Stimulated activated CD8-positive, alpha-beta memory T cell treated with anti-CD3 and anti-CD28 coated beads, Interleukin-4, amount 100 ng/mL, for 4 hours (primary cell): ENCODE measurements around the gene GRAMD4.
"Not testable (repeated sequence)": the region's sequence is repeated elsewhere in the genome, so short reads cannot be mapped to it uniquely, and the experiment has no call there.

Experiments
- DNase-seq, 2 donors: peaks; one replicate each; pipeline ENCODE4 v3.0.0-alpha.2; 2020; ENCODE audit warnings: low read depth in 2 of 2, low spot score in 1 of 2

GRAMD4 gene

GRCh38 chr22:46636221-46637002, 16.2 kb downstream of the GRAMD4 start:
- DNase-seq: no peak

DNA sequence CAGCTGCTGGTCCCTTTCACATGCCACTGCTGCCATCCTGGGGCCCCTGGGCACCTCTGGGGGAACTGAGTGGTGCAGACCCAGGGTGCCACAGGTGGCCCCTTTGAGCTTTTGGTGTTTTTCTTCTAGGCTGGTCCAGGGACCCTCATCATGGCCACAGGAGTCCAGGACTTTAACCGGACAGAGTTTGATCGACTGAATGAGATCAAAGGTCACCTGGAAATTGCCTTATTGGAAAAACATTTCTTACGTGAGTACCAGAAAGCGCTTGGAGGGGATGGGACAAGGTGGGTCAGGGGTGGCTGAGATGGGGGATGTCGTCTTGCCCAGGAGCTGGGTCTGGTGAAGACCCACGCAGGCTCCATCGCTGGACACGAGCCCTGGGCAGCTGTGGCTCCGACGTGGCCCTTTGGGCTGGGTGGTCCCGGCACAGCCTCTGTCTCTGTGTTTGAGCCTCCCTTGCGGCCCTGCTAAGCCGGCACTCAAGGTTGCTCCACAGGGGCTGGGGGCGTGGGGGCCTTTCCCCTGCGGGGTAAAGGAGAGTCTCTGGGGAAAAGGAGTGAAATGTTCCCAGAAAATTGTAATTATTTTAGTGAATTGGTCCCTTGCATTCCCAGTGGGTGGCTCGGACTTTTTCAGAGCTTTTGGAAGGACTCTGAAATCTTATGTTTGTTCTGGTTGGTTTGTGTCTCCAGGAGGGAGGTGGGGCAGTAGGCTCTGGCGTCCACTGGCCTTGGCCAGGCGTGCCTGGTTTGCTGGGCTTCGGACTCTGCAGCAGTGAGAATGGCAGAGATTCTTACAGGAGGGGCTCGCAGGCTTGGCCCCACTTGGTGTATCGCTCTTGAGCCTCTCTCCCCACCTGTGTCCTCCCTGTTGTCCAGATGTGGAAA, 17.8 kb downstream of the GRAMD4 start:
- DNase-seq: no peak

GRCh38 chr22:46638601-46639431, 18.6 kb downstream of the GRAMD4 start:
- DNase-seq: no peak

- DNase-seq: no peak
Observed at GRCh38 chr22:46639843-46640242, 19.7 kb downstream of the GRAMD4 start.

DNA sequence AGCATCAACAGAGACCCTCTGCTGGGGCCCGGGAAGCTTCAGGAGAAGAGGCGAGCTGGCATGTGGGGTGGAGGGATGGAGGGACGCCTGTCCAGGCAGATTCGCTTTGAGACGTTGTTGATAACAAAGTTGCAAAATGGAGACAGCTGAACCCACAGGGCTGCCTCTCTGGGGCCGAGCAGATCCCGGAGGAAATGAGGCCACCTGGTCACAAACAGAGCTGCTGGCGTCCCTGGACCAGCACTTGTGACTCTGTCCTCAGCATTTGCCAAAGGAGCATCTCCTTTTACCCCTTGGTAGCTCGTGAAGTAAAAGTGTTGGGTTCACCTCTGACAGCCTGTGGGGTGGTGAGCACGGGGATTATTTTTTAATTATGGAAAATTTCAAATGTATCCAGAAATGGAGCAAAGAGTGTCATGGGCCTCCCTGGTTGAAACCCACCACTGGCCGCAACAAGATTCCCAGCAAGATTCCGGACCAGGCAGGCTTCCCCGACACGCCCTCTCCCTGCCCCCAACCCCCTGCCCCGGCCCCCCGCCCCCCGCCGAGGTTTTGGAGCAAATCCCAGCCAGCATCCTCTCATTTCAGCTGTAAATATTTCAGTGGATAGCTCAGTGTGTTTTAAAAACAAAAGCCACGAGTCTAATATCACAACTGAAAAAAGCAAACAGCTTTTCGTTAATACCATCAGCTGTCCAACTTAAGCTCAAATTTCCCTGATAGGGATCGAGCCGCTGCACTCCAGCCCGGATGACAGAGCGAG, 20.3 kb downstream of the GRAMD4 start:
- DNase-seq: no peak

GRCh38 chr22:46641811-46642266, 21.7 kb downstream of the GRAMD4 start:
- DNase-seq: no peak

GRCh38 chr22:46642840-46643480, 22.8 kb downstream of the GRAMD4 start:
- DNase-seq: not testable (repeated sequence)

GRCh38 chr22:46646531-46647215, 26.5 kb downstream of the GRAMD4 start:
- DNase-seq: no peak

GRCh38 chr22:46648225-46648820, 28.1 kb downstream of the GRAMD4 start:
- DNase-seq: not testable (repeated sequence)

DNA sequence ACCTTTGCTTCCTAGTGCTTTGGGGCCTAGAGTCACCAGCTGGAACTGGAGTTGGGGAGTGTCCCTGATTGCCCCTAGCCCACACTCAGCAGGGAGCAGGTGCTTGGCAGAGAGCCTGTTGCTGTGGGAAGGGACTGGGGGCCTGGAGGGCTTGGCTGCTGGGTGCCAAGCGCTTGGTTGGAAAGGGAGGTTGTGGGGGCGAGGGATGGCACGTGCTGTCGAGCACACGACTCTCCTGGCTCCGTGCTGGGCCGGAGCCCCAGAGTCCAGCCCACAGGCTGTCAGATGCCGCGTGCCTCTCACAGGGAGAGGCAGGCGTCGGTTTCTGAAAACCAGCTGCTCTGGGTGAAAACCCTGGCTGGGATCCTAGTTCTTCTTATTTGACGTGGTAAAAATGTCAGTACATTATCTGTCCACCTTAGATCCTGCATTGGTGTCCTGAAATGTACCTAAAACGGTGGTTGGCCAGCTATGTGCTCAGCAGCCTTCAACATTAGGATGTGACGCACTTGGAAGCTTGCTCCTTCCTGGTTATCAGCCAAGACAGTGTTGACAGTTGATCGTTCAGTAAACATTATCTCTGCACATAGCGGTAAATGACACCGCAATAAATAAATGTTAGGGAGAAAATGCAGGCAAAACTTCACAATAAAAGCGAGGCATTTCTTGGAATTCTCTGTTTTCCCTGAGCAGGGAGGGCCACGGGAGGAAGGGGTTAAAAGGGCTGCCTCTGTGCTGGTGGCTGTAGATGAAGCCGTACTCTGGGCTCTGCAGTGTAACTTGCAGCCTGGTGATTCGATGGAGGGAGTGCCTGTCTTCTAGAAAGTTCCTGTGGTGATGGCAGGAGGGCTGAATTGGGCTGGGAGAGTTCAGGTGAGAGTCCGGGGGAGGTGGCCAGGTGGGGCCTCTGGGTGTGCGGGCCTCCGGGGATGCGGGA, 29.2 kb downstream of the GRAMD4 start:
- no peak for DNase-seq

GRCh38 chr22:46650078-46650810, 30.1 kb downstream of the GRAMD4 start:
- DNase-seq: no peak

- DNase-seq: no peak
Observed at GRCh38 chr22:46651316-46651715, 31.1 kb downstream of the GRAMD4 start.

DNA sequence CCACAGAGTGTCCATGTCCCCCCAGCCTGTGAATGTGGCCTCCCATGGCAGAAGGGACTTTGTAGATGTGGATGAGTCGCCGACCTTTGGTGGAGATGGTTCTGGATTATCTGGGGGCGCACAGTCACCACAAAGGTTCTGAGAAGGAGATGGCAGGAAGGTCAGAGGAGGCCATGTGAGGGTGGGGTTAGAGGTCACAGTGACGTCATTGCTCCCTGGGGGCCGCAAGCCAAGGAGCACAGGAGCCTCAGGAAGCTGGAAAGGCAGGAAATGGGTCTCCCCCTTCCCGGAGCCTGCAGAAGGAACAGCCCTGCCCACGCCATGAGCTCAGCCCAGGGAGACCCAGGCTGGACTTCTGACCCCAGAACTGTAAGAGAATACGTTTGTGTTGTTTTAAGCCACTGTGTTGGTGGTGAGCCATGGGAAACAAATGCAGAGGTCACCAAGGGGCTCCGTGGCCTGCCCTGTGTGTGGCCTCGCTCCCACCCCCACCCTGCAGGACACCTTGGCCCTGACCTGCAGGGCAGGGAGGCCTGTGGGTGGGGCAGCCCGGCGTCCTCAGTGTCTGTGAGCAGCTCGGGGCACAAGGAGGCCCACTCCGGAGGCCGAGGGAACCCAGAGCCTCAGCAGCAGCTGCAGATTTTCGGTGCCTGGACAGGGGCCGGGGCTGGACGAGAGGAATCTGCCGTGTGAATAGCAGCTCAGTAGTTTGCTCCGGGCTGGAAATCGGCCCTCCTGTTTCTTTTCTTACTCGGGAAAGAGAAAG, 32.1 kb downstream of the GRAMD4 start:
- DNase-seq: no peak

DNA sequence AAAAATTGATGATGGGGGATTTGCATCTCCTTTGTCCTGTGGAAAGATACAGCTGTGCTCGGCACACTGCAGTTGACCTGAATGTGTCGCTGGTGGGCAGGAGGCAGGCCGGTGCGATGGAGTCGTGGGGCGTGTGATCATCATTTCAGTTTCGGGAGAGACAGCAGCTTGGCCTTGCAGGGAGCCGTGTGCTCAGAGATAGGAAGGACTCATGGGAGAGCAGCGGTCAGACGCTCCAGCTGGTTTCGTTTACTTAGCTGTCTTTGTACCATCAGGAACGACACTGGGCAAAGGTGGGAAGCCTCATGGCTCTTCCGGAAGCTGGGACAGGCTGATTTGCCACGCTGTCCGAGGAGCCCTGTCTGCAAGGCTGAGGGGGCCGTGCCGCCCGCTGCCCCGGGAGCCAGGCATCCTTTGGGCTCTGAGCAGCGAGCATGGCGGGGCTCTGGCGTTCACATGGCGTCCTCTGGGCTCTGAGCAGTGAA, 32.7 kb downstream of the GRAMD4 start:
- no peak for DNase-seq

DNA sequence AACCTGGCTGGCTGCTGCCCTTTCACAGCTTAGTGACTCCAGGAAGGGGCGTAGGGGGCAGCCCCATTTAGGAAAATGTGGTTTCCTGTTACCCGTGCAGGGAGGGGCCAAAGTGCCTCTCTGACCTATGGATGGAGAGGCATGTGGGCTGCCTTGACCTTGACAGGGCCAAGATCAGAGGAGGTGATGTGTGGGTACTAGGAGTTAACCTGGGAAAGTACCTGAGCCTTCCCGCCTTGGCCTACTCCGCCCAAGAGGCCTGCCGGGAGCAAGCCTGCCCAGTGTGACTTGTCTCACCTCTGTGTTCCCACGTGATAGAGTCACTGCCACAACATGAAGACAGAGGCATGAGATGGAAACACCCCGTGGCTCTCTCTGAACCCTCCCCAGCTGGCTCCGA, 33.4 kb downstream of the GRAMD4 start:
- no peak for DNase-seq

GRCh38 chr22:46654426-46654825, 34.2 kb downstream of the GRAMD4 start:
- DNase-seq: no peak
